NCI-H1105 (cell line): ENCODE data around the gene HRH3.

Source experiments
- DNase-seq: peaks from one replicate; lab custom pipeline; 2025; lab: John Stamatoyannopoulos, UW

HRH3 gene

DNA sequence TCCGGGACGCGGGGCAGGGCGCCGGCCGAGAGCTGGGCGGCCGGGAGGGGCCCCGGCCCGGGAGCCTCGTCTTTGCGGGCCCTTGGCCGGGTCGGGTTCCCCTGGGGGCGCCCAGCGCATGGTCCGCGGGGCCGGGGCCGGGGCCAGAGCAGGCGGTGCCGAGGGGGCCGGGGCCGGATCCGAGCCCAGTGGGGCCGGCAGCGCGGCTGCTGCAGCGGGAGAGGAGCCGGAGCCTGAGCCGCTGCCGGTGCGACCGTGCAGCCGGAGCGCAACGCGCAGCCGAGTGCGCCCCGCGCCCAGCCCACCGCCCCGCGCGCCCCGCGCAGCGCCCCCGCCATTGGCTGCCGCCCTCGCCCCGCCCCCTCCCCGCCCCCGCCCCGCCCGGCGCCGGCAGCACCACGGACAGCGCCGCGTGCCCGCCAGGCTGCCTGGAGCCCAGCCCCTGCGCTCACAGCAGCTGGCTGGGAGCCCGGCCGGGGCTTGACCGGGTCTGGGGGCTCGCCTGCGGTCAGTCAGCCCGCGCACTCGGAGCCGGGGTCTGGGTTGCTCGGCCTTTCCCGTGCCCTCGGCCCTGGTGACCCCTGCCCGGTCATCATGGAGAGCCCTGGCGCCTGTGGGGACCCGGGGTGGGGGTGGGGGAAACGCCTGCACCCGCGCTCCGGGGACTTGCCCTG is at the start of gene HRH3:
Gene HRH3 (minus strand): TSS at position 287 of the 674 bp plus-strand sequence. CDS start 308 bp downstream, outside the sequence.
- peak; percentile 33 for DNase-seq

DNA sequence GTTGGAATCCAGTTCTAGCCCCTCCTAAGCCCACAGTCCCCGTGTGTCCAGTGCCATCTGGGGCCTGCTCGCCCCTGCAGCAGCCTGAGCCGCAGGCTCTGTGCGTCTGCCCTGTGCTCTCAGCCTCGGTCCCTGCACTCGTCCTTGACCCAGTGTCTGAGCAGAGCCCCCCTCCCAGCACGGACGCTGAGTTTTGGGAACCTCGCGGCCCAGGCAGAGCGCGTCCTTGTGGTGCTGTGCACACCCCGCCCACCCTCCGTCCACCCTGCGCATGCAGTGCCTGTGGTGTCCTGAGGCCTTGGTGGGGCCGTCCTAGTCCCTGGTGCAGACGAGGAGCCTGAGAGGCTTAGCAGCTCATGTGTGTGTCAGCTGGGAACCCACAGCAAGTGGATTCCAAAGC is 49.8 kb upstream of the HRH3 start:
- no peak for DNase-seq

DNA sequence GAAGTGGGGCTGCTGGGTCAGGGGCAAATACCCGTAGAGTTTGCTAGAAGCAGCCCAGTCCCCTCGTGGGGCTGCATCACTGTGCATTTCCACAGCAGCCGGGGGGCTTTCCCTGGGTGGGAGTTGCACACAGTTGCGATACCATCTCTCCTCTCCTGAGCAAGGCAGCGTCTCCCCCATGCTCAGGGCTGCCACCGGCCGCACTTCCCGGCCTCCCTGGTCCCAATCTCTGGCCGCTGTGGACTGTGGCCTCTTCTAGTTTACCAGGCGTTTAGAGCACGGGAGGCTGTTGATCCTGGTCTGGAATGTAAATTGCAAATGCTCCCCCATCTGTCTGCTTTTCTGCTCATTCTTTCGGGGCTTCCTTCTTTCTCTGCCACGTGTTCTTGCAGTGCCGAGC is 49.3 kb upstream of the HRH3 start:
- DNase-seq, result no peak

DNA sequence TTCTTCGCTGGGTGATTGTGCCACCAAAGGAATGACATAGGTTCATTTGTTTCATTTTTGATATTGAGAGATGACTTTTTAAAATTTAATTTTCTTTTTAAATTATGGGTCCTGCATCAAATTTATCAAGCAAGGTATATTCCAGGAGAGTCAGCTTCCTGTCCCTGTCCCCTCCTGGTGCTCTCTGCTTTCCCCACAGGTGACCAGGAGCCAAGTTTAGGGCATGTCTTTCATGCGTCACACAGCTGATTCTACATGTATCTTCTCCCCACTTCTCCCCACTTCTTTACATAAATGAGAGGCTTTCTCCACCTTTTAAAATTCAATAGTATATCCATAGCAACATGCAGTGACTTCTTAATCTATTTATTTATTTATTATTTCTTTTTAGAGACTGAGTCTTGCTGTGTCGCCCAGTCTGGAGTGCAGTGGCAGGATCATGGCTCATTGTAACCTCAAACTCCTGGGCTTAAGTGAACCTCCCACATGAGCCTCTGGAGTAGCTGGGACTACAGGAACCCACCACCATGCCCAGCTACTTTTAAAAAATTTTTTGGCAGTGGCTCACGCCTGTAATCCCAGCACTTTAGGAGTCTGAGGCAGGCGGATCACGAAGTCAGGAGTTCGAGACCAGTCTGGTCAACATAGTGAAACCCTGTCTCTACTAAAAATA is 48.3 kb upstream of the HRH3 start:
- no peak for DNase-seq

DNA sequence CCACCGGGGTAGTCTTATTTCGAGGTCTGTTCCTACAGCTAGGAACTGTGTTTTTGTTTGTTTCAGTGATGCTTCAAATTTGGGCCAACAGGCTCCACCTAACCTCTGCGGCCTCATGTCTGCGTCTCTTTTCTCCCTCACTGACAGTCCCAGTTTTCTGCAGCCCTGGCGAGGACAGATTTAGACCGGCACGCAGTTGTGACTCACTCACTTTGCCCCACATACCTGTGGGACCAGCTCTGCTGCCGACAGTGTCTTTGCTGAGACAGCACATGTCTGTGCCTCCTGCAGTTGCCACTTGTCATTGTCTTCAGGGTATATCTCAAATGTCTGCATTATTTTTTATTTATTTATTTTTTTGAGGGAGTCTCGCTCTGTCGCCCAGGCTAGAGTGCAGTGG is 47.5 kb upstream of the HRH3 start:
- no peak for DNase-seq

DNA sequence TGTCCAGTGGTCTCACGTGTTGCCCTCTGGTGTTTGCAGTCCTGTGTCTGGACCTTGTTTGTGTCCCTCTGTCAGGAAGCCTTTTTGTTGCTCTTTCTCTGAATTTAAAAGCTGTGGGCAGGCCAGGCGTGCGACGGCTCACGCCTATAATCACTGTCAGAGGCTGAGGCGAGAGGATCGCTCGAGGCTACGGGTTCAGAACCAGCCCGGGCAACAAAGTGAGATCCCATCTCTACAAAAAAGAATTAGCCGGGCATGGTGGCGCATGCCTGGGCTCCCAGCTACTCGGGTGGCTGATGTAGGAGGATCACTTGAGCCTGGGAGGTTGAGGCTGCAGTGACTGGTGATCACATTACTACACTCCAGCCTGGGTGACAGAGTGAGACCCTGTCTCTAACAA is 46.8 kb upstream of the HRH3 start:
- DNase-seq, result no peak

DNA sequence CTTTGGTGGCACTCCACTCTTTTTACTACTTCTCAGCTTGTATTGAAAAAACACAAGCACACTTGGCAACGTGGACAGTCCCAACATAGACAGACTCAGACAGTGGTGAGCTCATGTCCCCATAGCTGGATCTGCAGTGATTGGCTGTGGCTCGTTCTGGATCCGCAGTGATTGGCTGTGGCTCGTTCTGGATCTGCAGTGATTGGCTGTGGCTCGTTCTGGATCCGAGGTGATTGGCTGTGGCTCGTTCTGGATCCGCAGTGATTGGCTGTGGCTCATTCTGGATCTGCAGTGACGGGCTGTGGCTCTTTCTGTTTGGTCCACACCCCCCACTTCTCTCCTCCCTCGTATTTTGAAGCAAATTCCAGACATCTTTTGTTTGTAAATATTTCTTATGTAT is 46.3 kb upstream of the HRH3 start:
- DNase-seq, result no peak

DNA sequence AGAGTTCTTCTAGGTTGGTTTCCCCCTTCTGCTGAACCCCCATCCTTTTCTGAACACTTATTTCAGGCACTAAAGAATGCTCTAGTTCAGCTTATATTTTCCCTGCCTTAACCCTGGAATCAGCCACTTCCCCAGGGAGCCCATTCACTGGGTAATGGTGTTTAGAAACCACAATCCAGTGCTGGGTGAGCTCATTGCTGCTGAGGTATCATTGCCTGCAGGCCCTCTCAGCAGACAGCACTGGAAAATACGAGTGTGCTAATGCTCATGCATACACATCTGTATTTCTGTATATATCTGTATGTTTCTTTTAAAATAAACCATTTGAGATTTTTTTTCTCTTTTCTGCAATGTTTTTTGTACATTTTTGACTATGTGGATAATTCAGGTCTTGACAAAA is 45.3 kb upstream of the HRH3 start:
- DNase-seq, result no peak

DNA sequence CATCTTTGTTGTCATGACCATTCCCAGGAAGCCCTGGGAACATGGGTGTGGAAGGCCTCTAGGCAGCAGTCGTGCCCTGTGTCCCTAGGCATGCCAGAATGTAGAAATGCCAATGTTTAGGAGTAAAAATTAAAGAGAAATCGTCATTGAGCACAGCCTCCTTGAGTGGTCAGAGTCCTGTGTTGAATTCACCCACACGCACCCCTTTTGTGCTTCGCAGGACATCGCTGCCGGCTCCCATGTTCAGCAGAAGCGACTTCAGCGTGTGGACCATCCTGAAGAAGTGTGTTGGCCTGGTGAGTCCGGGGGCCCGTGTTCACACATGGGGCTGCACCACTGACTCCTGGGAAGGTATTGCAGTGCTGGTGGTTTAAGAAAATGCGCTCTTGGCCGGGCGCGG is 43.3 kb upstream of the HRH3 start:
- no peak for DNase-seq

DNA sequence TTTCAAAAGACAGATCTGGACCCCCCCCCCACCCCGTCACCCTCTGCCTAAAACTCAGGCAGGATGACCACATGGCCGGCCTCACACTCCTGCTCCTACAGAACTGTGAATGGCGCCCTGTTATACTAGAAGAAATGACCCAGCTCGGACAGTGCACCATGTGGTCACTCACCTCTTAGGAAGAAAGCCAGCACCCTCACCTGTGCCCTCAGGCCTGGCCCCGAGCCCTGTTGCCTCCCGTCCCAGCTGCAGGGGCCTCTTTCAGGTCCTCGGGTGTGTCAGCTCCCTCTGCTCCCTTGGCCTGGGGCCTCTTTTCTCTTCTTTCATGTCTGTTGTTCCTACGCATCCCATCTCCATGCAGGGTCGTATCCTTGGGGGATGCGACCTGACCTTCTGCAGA is 42.0 kb upstream of the HRH3 start:
- no peak for DNase-seq

DNA sequence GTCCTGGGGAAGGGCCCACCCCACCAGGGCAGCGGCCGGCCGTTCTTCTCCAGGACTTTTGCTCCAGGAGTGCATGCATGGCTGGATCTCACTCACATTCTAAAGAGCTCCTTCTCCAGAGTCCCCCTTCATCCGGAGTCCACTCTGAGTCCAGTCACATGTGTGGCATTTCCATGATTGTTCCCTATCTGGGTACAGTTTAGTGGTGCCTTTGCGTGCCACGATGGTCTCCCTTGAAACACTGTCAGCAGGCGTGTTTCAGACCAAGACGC is 39.2 kb upstream of the HRH3 start:
- no peak for DNase-seq

DNA sequence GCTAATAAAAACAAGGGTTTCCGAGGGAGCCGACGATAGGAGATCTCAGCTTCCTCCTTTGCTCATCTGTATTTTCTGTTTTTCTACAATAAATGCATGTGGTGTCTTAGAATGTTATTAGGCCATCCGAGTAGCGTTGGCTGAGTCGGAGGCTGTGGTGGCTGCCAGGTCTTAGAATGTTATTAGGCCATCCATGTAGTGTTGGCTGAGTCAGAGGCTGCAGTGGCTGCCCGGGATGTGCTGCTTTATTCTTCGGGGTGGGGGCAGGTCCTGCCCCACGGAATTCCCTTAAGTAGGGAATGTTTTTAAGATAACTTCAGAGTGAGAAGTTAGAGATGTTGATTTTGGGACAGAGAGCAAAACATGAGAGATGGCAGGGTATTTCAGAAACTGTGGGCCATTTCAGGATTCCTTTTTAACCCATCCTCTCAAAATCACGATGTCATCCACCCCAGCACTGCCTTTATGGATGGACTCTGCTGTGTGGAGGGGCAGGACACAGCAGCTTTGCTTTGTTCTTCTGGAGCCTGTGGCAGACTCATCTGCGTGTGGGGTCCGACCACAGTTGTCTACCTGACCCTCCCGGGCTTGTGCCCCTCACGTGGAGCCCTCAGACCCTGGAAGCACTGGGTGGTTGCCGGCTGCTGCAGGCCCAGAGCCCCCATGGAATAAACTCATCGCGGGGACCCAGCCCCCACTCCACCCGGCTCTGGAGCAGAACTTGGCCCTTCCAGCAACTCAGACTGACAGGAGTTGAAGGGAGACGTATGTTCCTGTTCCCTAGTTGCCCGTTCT is 38.6 kb upstream of the HRH3 start:
- no peak for DNase-seq

DNA sequence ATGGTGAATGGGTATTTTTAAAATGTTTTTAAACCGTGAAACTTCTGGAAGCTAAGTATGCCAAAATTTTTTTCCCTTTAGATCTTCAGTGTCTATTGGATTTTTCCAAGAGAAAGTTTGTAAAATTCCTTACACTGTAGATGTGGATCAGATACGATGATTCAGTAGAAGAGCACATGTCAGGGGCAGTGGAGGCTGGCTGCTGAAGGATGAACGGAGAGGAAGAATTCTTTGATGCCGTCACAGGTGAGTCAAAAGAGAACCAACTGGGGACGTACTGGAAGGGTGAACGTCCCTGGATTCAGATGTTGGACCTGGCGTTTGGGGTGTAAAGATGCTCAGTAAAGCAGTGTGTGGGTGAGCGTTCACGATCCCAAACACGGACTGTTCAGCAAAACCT is 35.9 kb upstream of the HRH3 start:
- DNase-seq, result no peak

DNA sequence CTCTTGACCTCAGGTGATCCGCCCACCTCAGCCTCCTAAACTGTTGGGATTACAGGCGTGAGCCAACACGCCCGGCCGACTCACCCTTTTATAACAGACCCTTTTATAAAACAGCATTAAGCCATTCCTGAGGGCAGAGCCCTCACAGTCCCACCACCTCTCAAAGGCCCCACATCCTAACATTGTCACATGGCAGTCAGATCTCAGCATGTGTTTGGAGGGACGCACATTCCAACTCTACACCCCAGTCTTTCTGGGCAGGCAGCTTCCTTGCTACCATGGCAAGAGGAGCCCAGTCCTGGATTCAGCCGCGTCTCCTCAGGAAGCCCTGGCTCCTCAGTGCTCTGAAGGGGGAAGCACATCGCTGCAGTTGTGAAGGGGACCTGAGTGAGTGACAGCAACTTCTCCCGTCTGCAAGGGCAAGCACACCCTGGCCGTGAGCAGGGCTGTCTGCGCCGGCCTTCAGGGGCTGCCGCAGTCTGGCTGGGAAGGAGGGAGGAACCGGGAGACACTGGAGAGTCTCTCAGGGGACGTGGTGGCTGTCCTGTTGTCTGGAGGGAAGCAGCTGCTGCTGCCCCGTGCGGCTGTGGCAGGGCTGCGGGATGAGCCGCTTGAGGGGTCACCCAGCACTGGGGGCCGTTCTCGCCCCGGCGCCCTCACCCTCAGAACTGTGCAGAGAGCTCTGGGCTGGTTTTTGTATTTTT is 34.1 kb upstream of the HRH3 start:
- DNase-seq, result no peak

DNA sequence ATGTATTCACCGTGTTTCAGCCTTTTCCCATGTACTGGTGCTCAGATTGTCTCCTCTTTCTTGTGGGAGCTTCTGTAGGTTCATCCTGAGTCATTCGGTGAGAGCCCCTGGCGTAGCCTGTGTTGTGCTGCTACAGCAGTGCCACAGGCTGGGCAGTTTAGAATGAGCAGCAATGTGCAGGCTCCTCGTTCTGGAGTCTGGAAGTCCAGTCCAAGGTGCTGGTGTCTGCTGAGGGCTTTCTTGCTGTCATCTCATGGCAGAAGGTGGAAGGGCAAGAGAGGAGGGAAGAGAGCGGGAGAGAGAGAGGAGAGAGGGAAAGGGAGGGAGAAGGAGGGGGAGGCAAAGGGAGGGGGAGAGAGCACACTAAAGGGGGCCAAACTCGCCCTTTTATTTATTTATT is 33.3 kb upstream of the HRH3 start:
- DNase-seq, result no peak

DNA sequence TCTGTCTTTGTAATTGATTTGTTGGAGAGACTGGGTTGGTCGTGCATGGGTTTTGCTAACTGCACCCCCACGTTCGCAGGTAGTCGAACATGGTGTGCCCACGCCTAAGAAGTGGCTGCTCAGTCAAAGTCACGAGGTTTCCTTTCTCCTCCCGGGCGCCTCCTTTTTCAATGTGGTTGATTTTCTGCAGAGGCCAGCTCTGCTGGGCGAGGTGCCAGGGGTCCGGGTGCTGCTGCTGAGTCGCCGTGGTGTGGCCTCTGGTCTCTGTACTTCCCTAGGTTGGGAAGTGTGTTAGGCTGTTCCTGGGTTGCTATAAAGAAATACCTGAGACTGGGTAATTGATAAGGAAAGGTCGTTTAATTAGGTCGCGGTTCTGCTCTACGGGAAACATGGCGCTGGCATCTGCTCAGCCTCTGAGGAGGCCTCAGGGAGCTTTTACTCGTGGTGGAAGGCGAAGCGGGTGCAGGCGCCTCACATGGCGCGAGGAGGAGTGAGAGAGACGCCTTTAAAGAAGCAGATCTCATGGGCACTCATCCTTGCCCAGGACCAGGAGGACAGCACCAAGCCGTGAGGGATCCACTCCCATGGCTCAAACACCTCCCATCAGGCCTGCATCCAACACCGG is 32.4 kb upstream of the HRH3 start:
- no peak for DNase-seq

DNA sequence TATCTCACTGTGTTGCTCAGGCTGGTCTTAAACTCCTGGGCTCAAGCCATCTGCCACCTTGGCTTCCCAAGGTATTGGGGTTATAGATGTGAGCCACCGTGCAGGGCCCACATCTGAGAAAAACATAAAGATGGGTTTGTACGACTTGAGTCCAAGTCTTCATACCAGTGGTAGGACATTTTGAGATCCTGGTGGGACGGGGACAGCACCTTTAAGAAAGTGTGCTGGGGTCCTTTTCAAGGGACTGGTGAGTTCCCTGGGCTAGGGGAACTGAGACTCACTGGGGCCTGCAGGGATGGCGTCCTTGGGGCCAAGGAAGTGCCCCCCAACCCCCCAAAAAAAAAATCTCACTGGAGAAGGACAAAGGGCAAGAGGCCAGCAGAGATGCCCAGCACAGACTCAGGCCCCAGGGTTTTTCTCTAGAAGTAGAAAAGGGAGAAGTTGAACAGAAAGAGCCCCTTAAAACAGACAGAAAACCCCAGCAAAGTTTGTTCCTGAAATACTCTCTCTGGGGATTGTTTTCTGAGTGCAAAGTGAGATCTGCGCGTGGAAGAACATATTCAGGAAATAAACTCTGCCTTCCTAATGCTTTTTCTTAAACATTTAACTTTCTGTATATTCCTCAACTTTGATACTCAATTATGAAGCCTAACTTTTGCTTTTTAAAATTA is 28.9 kb upstream of the HRH3 start:
- DNase-seq, result no peak

DNA sequence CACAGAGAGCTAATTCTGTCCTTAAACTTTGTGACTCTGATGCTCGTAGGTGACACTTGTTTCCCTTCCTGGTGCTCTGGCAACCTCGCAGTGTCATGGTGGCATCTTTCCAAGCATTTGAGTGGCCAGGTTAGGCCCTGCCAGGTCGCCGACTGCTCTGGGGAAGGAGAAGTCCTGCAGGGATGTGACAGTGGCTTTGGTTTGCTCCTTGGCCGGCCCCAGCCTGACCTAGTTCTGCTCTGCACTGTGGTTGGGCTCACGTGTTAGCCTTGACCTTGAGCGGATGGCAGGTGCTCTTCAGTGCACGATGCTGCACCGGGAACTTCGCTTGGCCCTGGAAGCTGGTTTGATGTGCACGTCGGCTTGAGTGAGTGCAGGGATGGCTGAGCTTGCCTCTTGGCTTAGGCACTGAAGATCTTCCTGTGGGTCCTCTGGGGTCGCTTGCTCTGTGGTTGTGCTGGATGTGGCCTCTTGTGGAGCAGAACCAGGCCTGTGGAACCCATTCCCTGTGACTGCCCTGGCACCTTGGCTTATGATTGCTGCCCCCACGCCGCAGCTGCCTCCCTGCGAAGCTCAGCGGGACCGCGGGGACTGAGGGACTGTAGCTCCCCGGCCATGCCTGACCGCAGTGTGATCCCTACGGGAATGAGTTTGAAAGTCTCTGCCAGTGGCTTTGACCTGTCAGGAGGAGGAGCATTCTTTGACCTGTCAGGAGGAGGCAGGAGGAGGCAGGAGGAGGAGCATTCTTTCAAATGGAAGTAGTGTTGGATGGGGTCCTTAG is 27.0 kb upstream of the HRH3 start:
- no peak for DNase-seq

DNA sequence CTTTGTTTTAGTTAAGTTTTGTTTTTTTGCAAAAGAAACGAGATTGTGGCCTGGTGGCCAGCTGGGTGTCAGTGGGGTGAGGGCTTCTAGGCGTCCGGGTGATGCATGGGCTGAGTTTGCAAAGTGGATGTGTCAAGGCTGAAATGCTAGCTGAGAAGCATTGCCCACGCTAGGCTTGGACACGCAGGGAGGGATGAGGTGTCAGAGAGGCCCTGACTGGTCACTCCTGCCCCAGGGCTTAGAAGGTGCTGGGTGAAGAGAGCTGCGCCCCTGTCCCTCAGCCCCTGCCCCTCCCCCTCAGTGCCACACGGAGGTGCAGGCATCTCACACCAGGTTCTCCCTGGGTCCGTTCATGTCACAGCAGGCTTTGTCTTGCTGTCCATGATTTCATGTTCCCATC is 26.4 kb upstream of the HRH3 start:
- DNase-seq, result no peak

DNA sequence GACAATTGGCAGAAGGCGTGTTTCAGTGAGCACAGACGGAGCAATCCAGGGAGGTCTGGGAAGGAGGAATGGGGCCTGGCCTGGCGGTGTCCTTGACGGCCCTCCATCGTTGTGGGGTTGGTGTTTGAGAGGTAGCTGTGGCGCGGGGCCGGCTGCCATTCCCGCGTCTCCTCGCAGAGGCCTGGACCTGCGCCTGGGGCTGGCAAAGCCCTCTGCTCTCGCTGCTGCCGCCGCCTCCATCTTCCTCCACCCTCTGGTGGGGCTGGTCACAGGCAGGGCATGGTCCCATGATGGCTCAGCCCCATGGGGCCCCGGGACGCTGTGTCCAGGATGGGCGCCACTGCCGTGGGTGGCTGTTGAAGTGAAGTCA is 25.8 kb upstream of the HRH3 start:
- no peak for DNase-seq

DNA sequence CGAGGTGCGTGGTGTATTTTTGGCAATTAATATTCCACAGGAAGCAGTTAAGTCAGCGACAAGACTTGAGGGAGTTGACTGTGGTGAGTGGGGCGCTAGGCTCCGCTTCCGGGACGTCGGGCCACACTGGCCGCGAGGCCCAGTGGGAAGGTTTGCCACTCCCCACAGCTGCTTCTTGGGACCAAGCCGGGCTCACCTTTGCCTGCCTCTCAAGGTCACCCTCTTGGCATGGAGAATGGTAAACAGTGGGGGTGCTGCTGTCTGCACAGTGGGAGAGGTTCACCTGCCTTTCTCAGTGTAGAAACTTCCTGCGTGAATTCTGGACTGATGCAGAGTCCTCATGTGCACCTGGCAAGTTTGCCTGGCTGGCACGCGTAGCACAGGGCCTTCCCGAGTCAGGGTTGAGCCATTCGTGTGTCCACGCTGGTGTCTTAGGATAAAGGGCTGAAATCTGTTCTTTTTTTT is 24.6 kb upstream of the HRH3 start:
- no peak for DNase-seq
